ENCODE data around the gene COBLL1. TPM values are rescaled to one million over a fixed set of nuclear protein-coding genes. Genes with fewer than 3 reads are reported as not detected.

Gene COBLL1
- total and polyA plus RNA-seq, 5 donors from 2014 or later = 0.49 to 1.3 TPM; not detected in 3

DNA sequence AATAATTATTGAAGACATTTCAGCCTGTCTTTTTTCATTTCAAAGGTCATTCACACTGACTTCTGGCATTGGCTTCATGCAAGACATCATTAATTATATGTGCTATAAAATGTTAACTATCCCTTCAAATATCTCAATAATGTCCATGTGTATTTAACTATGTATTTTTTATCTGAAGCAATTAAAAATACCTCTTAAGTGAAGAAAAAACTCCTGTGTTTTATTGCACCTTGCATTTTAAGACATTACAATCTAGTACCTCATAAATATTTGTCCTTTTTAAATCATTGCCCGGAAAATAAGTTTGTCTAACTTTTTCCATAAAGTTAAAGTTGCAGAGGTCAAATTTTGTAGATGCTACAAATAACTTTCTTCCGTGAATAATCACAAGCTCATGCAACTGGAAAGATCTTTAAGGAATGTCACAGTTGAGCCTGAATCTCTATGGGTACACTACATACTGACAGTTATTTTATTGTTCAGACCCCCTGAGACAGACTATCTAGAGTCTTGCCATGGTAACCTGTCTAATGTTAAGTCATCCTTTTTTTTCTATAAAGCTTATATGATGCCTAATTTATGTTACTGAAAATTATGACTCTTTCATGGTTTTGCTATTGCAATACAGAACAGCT lies 38.4 kb upstream of the COBLL1 start:
- no peaks in the 10 kb centered on the region for H3K27me3 Mint-ChIP-seq
- Histone ChIP-seq H3K27me3 (ENCODE audit: control insufficient read depth, insufficient read depth, low read length) (no peaks in the 10 kb centered on the region), H3K27ac (ENCODE audit: insufficient read depth, low read length, poor library complexity, severe bottlenecking) (no peak overlapping the region), H3K36me3 (ENCODE audit: control insufficient read depth, insufficient read depth, low read length) (no peaks in the 10 kb centered on the region), H3K4me3 (ENCODE audit: low read depth, low read length) (no peak overlapping the region), H3K9me3 (ENCODE audit: control insufficient read depth in 2 of 2, low read length in 2 of 2) (no peaks in the 10 kb centered on the region), H3K4me1 (ENCODE audit: control insufficient read depth, insufficient read depth, low read length, poor library complexity, severe bottlenecking) (no peaks in the 10 kb centered on the region)
- H3K4me3 Mint-ChIP-seq = no peak overlapping the region
- no peaks in the 10 kb centered on the region for H3K36me3 Mint-ChIP-seq
- no peaks in the 10 kb centered on the region for H3K4me1 Mint-ChIP-seq
- no peak overlapping the region for H3K27ac Mint-ChIP-seq
- ATAC-seq (ENCODE audit: low read depth in 2 of 2) (no peak), DNase-seq (no peak)
- peaks cover 0 to 3% (median 0%) of the 10 kb centered on the region in 7 donors for H3K9me3 Mint-ChIP-seq

GRCh38 chr2:164877927-164878326 lies 36.3 kb upstream of the COBLL1 start:
- Mint-ChIP-seq H3K9me3 (peaks cover 0 to 6% (median 0%) of the 10 kb centered on the region in 7 donors), H3K27ac (no peak overlapping the region), H3K27me3 (no peaks in the 10 kb centered on the region), H3K4me3 (no peak overlapping the region), H3K4me1 (no peaks in the 10 kb centered on the region), H3K36me3 (no peaks in the 10 kb centered on the region)
- no peak for ATAC-seq (ENCODE audit: low read depth in 2 of 2)
- H3K27me3 ChIP-seq (ENCODE audit: control insufficient read depth, insufficient read depth, low read length) = no peaks in the 10 kb centered on the region
- no peak overlapping the region for H3K4me3 ChIP-seq (ENCODE audit: low read depth, low read length)
- H3K9me3 ChIP-seq (ENCODE audit: control insufficient read depth in 2 of 2, low read length in 2 of 2) = no peaks in the 10 kb centered on the region
- no peak overlapping the region for H3K27ac ChIP-seq (ENCODE audit: insufficient read depth, low read length, poor library complexity, severe bottlenecking)
- DNase-seq = no peak
- H3K4me1 ChIP-seq (ENCODE audit: control insufficient read depth, insufficient read depth, low read length, poor library complexity, severe bottlenecking) = no peaks in the 10 kb centered on the region
- H3K36me3 ChIP-seq (ENCODE audit: control insufficient read depth, insufficient read depth, low read length) = no peaks in the 10 kb centered on the region

DNA sequence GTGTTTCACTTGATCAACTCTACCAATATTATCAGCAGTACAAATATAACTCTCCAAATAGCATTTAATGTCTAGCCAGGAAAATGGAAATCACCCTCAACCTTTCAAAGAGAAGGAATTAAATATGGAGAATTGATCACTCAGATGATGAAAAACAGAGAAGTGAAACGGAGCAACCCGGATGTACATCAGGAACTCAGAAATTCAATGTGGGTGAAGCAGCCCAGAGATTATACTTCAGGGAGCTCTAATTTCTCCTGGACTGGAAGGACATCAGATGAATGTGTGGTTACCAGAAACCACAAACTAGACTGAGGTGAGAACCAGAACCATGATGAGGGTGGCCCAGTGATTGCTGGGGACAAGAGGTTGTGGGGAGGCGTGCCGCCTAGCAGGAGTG lies 35.5 kb upstream of the COBLL1 start:
- no peaks in the 10 kb centered on the region for H3K4me1 Mint-ChIP-seq
- H3K4me3 Mint-ChIP-seq = no peak overlapping the region

GRCh38 chr2:164875334-164876205 lies 33.9 kb upstream of the COBLL1 start:
- no peak overlapping the region for H3K4me3 ChIP-seq (ENCODE audit: low read depth, low read length)
- Mint-ChIP-seq H3K27ac (no peak overlapping the region), H3K4me3 (no peak overlapping the region), H3K27me3 (no peaks in the 10 kb centered on the region), H3K4me1 (no peaks in the 10 kb centered on the region), H3K36me3 (no peaks in the 10 kb centered on the region), H3K9me3 (peaks cover 0 to 6% (median 0%) of the 10 kb centered on the region in 7 donors)
- H3K9me3 ChIP-seq (ENCODE audit: control insufficient read depth in 2 of 2, low read length in 2 of 2) = no peaks in the 10 kb centered on the region
- H3K4me1 ChIP-seq (ENCODE audit: control insufficient read depth, insufficient read depth, low read length, poor library complexity, severe bottlenecking) = no peaks in the 10 kb centered on the region
- H3K27me3 ChIP-seq (ENCODE audit: control insufficient read depth, insufficient read depth, low read length) = no peaks in the 10 kb centered on the region
- no peak for DNase-seq
- no peaks in the 10 kb centered on the region for H3K36me3 ChIP-seq (ENCODE audit: control insufficient read depth, insufficient read depth, low read length)
- no peak for ATAC-seq (ENCODE audit: low read depth in 2 of 2)
- H3K27ac ChIP-seq (ENCODE audit: insufficient read depth, low read length, poor library complexity, severe bottlenecking) = no peak overlapping the region

More for the DNA sequence above, 35.5 kb upstream of the COBLL1 start:
- H3K9me3 Mint-ChIP-seq = peaks cover 0 to 6% (median 0%) of the 10 kb centered on the region in 7 donors
- Histone ChIP-seq H3K4me1 (ENCODE audit: control insufficient read depth, insufficient read depth, low read length, poor library complexity, severe bottlenecking) (no peaks in the 10 kb centered on the region), H3K27me3 (ENCODE audit: control insufficient read depth, insufficient read depth, low read length) (no peaks in the 10 kb centered on the region), H3K27ac (ENCODE audit: insufficient read depth, low read length, poor library complexity, severe bottlenecking) (no peak overlapping the region), H3K36me3 (ENCODE audit: control insufficient read depth, insufficient read depth, low read length) (no peaks in the 10 kb centered on the region), H3K4me3 (ENCODE audit: low read depth, low read length) (no peak overlapping the region), H3K9me3 (ENCODE audit: control insufficient read depth in 2 of 2, low read length in 2 of 2) (no peaks in the 10 kb centered on the region)
- ATAC-seq (ENCODE audit: low read depth in 2 of 2) (no peak), DNase-seq (no peak)
- no peaks in the 10 kb centered on the region for H3K36me3 Mint-ChIP-seq
- H3K27me3 Mint-ChIP-seq = no peaks in the 10 kb centered on the region
- H3K27ac Mint-ChIP-seq = no peak overlapping the region

DNA sequence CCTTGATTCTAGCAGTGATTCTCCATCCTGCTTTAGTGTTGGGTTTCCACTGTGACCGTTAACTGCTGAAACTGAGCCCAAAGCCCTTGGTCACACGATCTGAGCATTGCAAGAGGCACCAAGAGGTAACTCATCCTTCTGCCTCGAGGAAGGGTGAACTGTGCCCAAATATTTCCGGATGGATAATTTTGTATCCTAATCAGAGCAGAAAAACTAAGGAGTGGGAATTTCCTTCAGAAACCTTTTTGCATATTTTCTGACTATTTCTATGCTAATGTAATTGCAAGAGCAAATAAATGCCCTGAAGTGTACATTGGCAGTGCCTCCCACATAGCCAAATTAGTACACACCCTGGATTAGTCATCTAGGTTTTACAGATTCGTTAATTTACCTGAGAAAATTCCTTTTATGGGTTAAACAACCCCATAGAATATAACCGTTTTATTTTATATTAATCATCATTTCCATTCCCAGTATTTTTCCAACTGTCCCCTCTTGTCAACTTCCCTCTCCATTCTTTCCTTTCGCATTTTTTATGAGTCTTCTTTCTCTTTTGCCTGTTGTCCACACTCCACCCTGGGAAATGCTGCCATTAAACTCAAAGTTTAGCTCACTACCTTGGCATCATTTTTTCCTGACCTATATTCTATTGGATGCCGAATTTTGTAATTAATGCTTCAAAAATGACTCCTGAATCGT lies 31.7 kb upstream of the COBLL1 start:
- no peak overlapping the region for H3K4me3 Mint-ChIP-seq
- no peaks in the 10 kb centered on the region for H3K4me1 Mint-ChIP-seq
- no peak overlapping the region for H3K27ac Mint-ChIP-seq
- Histone ChIP-seq H3K36me3 (ENCODE audit: control insufficient read depth, insufficient read depth, low read length) (no peaks in the 10 kb centered on the region), H3K27me3 (ENCODE audit: control insufficient read depth, insufficient read depth, low read length) (no peaks in the 10 kb centered on the region), H3K9me3 (ENCODE audit: control insufficient read depth in 2 of 2, low read length in 2 of 2) (no peaks in the 10 kb centered on the region), H3K4me3 (ENCODE audit: low read depth, low read length) (no peak overlapping the region), H3K4me1 (ENCODE audit: control insufficient read depth, insufficient read depth, low read length, poor library complexity, severe bottlenecking) (no peaks in the 10 kb centered on the region), H3K27ac (ENCODE audit: insufficient read depth, low read length, poor library complexity, severe bottlenecking) (no peak overlapping the region)
- peaks cover 0 to 9% (median 0%) of the 10 kb centered on the region in 7 donors for H3K9me3 Mint-ChIP-seq
- H3K27me3 Mint-ChIP-seq = no peaks in the 10 kb centered on the region
- no peaks in the 10 kb centered on the region for H3K36me3 Mint-ChIP-seq
- ATAC-seq (ENCODE audit: low read depth in 2 of 2) (no peak), DNase-seq (no peak)

DNA sequence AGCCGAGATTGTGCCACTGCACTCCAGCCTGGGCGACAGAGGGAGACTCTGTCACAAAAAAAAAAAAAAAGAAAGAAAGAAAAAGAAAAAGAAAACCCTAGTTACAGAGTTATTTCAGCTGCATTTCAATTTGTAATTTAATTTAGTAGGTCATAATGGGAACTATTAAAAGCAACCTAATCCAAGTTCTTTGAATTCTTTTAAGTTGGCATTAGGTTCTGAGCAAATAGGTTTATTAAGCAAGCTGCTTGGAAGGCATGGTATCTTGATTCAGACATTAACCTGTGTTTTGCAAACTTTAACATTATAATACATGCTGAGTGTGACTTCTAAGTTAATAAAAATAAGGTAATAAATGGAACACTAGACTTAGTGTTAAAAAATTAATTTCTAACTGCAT lies 29.8 kb upstream of the COBLL1 start:
- no peaks in the 10 kb centered on the region for H3K27me3 Mint-ChIP-seq
- Histone ChIP-seq H3K4me3 (ENCODE audit: low read depth, low read length) (no peak overlapping the region), H3K9me3 (ENCODE audit: control insufficient read depth in 2 of 2, low read length in 2 of 2) (no peaks in the 10 kb centered on the region), H3K4me1 (ENCODE audit: control insufficient read depth, insufficient read depth, low read length, poor library complexity, severe bottlenecking) (no peaks in the 10 kb centered on the region), H3K27ac (ENCODE audit: insufficient read depth, low read length, poor library complexity, severe bottlenecking) (no peak overlapping the region), H3K27me3 (ENCODE audit: control insufficient read depth, insufficient read depth, low read length) (no peaks in the 10 kb centered on the region), H3K36me3 (ENCODE audit: control insufficient read depth, insufficient read depth, low read length) (no peaks in the 10 kb centered on the region)
- H3K27ac Mint-ChIP-seq = no peak overlapping the region
- no peak for DNase-seq
- H3K9me3 Mint-ChIP-seq = peaks cover 0 to 8% (median 3%) of the 10 kb centered on the region in 7 donors
- no peak overlapping the region for H3K4me3 Mint-ChIP-seq
- H3K36me3 Mint-ChIP-seq = no peaks in the 10 kb centered on the region
- ATAC-seq (ENCODE audit: low read depth in 2 of 2) = no peak
- H3K4me1 Mint-ChIP-seq = no peaks in the 10 kb centered on the region

DNA sequence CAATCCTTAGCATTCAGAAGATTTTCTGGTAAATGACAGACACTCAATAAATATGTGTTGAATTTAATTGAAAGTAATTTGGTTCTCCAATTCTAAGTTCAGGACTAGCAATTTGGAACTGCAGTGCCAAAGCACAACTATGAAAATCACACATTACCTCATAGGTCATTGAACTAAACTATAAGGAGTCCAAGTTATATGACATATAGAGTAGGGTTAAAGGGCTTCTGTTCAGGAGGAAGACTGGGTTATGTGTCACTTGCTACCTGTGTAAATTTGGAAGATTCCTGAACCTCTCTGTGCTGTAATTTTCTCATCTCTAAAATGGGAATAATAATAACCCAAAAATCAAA lies 27.8 kb upstream of the COBLL1 start:
- Histone ChIP-seq H3K36me3 (ENCODE audit: control insufficient read depth, insufficient read depth, low read length) (no peaks in the 10 kb centered on the region), H3K27ac (ENCODE audit: insufficient read depth, low read length, poor library complexity, severe bottlenecking) (no peak overlapping the region), H3K4me1 (ENCODE audit: control insufficient read depth, insufficient read depth, low read length, poor library complexity, severe bottlenecking) (no peaks in the 10 kb centered on the region), H3K9me3 (ENCODE audit: control insufficient read depth in 2 of 2, low read length in 2 of 2) (no peaks in the 10 kb centered on the region), H3K27me3 (ENCODE audit: control insufficient read depth, insufficient read depth, low read length) (no peaks in the 10 kb centered on the region), H3K4me3 (ENCODE audit: low read depth, low read length) (no peak overlapping the region)
- Mint-ChIP-seq H3K4me3 (no peak overlapping the region), H3K27ac (no peak overlapping the region), H3K4me1 (no peaks in the 10 kb centered on the region), H3K36me3 (no peaks in the 10 kb centered on the region), H3K27me3 (no peaks in the 10 kb centered on the region), H3K9me3 (peaks cover 0 to 8% (median 3%) of the 10 kb centered on the region in 7 donors)
- ATAC-seq (ENCODE audit: low read depth in 2 of 2) = no peak
- DNase-seq = no peak
